RWPE1 (cell line): ENCODE measurements around the gene PCNX2.
A peak's percentile ranks its signal among the peaks of the same experiment; 100 is the strongest.

Experiments
- CTCF ChIA-PET: fragments of 350-600 bp; sonication (Branson Sonifier 250); formaldehyde crosslinking; extraction: SDS; loops from one replicate; lab custom pipeline; 2021; lab: Yijun Ruan, JAX
- POLR2A ChIA-PET: fragments of 400-600 bp; formaldehyde crosslinking; extraction: SDS; loops from one replicate; lab custom pipeline; 2020; ENCODE audit warnings: antibody characterized with exemption; ENCODE audit not compliant: low non-redundant PET; lab: Yijun Ruan, JAX
- DNase-seq: peaks from one replicate; pipeline ENCODE4 v3.0.0; 2012; ENCODE audit warnings: low spot score
- H3K27ac ChIP-seq: fragments of 450-650 bp; 2 replicates; pipeline ENCODE4 v1.5.1; 2017
- CTCF ChIP-seq: fragments of 450-650 bp; conservative IDR thresholded peaks from 2 replicates; pipeline ENCODE4 v1.5.1; 2017; ENCODE audit warnings: low read depth, mild to moderate bottlenecking

The PCNX2 gene

DNA sequence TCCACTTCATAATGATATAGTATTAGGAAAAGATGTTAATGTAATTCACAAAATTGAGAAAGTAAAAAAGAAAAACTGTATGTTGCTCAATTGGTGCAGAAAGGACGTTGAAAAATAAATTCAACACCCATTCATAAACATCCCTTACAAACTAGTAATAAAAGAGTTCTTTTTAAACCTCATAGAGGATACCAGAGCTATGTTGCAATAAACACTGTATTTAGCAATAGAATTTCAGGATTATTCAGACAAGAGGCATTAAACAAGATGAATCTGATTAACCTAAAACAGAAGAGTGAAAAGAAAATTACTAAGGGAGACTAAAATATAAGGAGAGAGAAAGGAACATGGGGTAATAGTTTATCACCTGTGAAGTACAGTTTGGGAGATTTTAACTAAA, 190.3 kb downstream of the PCNX2 start:
- ChIA-PET CTCF (no interaction called here), POLR2A (no interaction called here)
- no peak for DNase-seq
- H3K27ac ChIP-seq, result no peak overlapping the region
- no peak for TF ChIP-seq CTCF

DNA sequence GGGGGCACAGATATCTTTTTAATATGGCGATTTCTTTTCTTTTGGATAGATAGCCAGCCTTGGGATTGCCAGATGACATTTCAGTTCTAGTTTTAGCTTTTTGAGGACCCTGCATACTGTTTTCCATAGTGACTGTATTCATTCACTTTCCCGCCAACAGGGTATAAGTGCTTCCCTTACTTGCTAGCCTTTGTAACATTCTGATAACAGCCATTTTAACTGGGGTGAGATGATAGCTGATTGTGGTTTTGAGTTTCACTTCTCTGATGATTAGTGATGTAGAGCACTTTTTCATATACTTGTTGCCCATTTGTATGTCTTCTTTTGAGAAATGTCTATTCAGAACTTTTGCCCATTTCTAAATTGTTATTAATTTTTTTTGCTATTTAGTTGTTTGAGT, 193.2 kb downstream of the PCNX2 start:
- TF ChIP-seq CTCF, result no peak
- ChIA-PET CTCF (no interaction called here), POLR2A (no interaction called here)
- H3K27ac ChIP-seq, result no peak overlapping the region
- no peak for DNase-seq

GRCh38 chr1:233097959-233098580, 197.5 kb downstream of the PCNX2 start:
- POLR2A ChIA-PET, result no interaction called here
- TF ChIP-seq CTCF, result no peak
- peak; percentile 30 for DNase-seq

DNA sequence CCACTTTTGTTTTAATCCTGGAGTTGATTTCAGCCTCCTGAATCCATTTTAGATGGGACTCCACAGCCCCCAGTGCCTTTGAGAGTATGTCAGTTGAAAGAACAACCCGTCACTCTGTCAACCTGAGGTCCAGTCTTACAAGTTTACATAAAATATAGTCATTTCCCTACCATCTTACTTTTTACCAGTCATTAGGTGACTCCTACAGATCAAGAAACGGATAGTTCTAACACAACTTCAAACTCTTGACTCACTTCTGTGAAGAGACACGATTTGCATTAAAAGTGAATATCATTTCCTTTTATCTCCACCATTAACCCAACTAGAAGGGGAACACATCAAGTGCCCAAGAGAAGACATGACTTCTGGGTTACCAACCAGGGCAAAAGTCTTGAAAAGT, 198.0 kb downstream of the PCNX2 start:
- TF ChIP-seq CTCF, result no peak
- ChIA-PET POLR2A (no interaction called here), CTCF (interaction anchor here (0.6 kb wide), 1 partner anchor 199 kb away, joined by 3 read pairs; no protein-coding TSS in a partner anchor)
- no peak for DNase-seq
- no peak overlapping the region for H3K27ac ChIP-seq

More at GRCh38 chr1:233097959-233098580, 197.5 kb downstream of the PCNX2 start:
- CTCF ChIA-PET, result no interaction called here
- no peak overlapping the region for H3K27ac ChIP-seq

GRCh38 chr1:233094691-233095090, 200.8 kb downstream of the PCNX2 start:
- ChIA-PET POLR2A (no interaction called here), CTCF (interaction anchor here (0.6 kb wide), 1 partner anchor 40 kb away, joined by 3 read pairs; no protein-coding TSS in a partner anchor)

GRCh38 chr1:233094269-233094668, 201.3 kb downstream of the PCNX2 start:
- ChIA-PET CTCF (interaction anchor here (0.5 to 0.6 kb wide), 2 partner anchors 41 to 266 kb away, joined by 3 read pairs; no protein-coding TSS in a partner anchor), POLR2A (no interaction called here)
- no peak overlapping the region for H3K27ac ChIP-seq
- DNase-seq, result no peak
- no peak for TF ChIP-seq CTCF

More at GRCh38 chr1:233094691-233095090, 200.8 kb downstream of the PCNX2 start:
- no peak overlapping the region for H3K27ac ChIP-seq
- DNase-seq, result no peak
- TF ChIP-seq CTCF, result no peak
